Hair follicle dermal papilla cell (primary cell): ENCODE measurements around the gene THBD. TPM values are rescaled to one million over a fixed set of nuclear protein-coding genes. Genes with fewer than 3 reads are reported as not detected.

Experiments used
- total RNA-seq: library from RNA; depleted of rRNA; stranded (reverse); fragments of >200 nt; gene quantifications from 2 replicates; pipeline ENCODE4 v1.2.3, GENCODE V29; 2012

THBD gene, protein sequence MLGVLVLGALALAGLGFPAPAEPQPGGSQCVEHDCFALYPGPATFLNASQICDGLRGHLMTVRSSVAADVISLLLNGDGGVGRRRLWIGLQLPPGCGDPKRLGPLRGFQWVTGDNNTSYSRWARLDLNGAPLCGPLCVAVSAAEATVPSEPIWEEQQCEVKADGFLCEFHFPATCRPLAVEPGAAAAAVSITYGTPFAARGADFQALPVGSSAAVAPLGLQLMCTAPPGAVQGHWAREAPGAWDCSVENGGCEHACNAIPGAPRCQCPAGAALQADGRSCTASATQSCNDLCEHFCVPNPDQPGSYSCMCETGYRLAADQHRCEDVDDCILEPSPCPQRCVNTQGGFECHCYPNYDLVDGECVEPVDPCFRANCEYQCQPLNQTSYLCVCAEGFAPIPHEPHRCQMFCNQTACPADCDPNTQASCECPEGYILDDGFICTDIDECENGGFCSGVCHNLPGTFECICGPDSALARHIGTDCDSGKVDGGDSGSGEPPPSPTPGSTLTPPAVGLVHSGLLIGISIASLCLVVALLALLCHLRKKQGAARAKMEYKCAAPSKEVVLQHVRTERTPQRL
- total RNA-seq = 9.6 and 14.6 TPM in 2 replicates

DNA sequence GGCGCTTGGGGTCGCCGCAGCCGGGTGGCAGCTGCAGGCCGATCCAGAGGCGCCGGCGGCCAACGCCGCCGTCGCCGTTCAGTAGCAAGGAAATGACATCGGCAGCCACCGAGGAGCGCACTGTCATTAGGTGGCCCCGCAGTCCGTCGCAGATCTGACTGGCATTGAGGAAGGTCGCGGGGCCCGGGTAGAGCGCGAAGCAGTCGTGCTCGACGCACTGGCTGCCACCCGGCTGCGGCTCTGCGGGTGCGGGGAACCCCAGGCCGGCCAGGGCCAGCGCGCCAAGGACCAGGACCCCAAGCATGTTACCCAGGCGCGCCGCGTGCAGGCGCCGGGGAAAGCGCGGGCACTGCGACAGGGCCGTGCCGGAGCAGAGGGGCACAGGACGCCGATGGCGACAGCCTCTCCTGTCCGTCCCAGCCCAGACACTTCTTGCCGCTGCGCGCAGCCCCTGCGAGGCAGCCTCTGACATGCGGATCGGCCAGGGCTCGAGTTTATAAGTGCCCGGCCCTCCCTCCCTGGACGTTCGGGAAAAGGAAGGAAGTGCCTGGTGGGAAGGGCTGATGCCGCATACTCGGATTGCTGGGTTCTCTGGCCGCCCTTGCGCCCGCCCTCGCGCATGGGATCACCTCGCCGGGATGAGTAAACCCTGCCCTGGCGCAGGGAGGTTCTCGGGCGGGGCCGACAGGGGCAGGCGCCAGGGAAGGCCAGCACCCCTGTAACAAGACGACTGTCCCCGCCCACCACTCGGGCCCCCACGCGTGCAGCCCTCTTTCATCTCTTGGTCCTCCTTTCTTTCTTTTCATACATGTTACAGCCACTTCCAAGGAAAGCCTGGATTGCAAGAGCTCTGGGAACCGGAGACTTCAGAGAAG, at the start of gene THBD:
THBD (minus strand) TSS at position 472 of the 875 bp plus-strand sequence; CDS start at position 304, 168 bp downstream.

DNA sequence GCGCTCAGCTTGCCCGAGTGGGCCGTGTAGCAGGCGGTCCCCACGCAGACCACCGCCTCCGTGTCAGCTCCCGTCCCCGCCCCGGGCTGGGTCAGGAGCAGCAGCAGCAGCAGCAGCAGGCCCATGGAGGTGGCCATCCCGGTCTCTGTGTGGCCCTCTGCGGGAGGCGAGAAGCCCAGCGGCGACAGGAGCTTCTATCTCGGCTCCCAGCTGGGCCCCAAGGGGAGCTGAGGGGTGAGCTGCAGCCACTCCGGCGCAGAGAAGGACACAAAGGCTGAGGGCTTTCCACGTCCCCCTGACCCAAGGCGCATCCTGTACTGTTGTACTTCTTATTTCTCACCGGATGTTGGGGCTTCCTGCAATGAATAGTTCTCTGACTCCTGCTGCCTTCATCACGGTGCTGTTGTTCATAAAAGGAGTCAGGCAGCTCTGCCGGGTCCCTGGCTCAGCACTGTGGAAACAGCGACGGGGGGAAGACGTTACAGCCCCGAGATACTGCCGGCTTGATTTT, 36.6 kb upstream of the THBD start, which contains the start of gene CD93:
CD93 (minus strand) TSS at position 269 of the 511 bp plus-strand sequence; CDS start at position 137, 132 bp downstream.

DNA sequence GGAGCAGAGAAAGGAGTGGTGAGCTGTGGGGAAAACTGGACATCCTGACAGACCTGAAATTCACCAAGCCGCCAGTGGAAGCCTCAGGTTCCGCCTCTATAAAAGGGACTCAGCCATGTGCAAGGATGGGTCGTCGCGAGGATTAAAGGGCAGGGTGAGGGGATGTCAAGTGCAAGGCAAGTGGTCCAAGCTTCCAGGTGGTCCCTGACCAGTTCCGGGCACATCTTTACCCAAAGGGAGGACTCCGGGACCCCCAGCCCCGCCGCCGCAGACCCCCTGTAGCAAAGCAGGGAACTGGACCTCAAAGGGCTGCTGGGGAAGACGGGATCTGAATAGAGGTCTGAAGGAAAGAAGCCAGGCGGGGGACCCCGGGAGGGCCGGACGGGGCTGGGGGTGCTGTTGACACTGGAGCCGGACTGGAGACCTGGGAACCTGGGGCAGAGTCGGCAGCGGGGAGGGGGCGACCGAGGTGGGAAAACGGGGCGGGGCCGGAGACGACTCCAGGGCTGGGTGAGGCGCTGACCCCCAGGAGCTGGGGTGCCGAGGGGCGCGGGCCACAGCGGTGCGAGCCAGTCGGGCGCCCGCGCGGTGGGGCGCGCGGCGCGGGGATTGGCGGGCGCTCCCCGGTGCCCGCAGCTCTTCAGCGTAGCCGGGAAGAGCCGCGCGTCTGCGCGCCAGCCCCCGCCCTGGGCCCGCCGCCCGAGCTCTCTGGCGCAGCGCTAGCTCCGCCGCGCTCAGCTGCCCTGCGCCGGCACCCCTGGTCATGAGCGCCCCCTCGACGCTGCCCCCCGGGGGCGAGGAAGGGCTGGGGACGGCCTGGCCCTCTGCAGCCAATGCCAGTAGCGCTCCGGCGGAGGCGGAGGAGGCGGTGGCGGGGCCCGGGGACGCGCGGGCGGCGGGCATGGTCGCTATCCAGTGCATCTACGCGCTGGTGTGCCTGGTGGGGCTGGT, 14.5 kb downstream of the THBD start, which contains the start of gene SSTR4:
SSTR4 (plus strand) TSS at position 592 of the 951 bp plus-strand sequence; CDS start at position 764, 172 bp downstream.

Other genes with a start within 250 kb of the THBD start
- gene SSTR4, start 14.4 kb downstream of the THBD start, total RNA-seq = 0.16 TPM in 1 of 2 replicates, not detected in the other
- gene CD93, start 36.7 kb upstream of the THBD start, total RNA-seq = 0.32 and 0.49 TPM in 2 replicates